MM.1S (cell line): Measurements from ENCODE around the gene ZMIZ1.

Experiments
- CTCF ChIP-seq: fragments of 300-600 bp; sonication (generic); IDR thresholded peaks from 2 replicates; pipeline ENCODE4 v1.5.1; 2016; ENCODE audit warnings: antibody characterized with exemption, low read length, mixed read lengths
- EZH2 ChIP-seq: fragments of 300-600 bp; sonication (generic); optimal IDR thresholded peaks from 2 replicates; pipeline ENCODE3; 2017; ENCODE audit warnings: low read depth, mild to moderate bottlenecking, antibody characterized with exemption, low read length, mixed read lengths
- EZH2phosphoT487 ChIP-seq: fragments of 300-600 bp; sonication (generic); IDR thresholded peaks from 2 replicates; pipeline ENCODE4 v1.6.1; 2018; ENCODE audit warnings: antibody characterized with exemption, low read length

- TF ChIP-seq CTCF (no peak), EZH2phosphoT487 (no peak), EZH2 (no peak)
Measured at GRCh38 chr10:79048639-79049550, 19.9 kb upstream of the ZMIZ1 start.
